Measurements from ENCODE around the gene TCTA.

Gene TCTA

GRCh38 chr3:49410846-49411534 is 1.2 kb upstream of the TCTA start:
- DNase-seq (ENCODE audit: low read depth): no peak

GRCh38 chr3:49411535-49411967 is 672 bp upstream of the TCTA start:
- peak; percentile 49 for DNase-seq (ENCODE audit: low read depth)

- DNase-seq (ENCODE audit: low read depth): no peak
Observed at GRCh38 chr3:49412632-49413337, 562 bp downstream of the TCTA start.

DNA sequence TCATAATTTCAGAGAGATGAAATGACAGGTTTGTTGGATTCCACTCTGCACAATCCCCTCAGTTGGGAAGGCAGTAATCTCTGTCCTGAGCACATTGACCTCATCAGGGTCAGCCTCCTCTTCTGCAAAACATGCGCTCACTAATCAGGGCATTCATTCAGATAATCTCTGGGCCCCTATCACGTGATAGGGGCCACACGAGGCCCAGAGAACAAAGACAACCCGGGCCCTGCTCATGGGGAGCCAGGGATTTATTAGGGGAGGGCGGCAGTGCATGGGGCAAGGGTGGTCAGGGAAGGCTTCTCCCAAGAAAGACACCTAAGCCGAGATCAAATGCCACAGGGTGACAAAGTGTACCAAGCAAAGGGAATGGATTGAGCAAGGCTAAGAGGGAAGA is 1.1 kb downstream of the TCTA start:
- no peak for DNase-seq (ENCODE audit: low read depth)

- no peak for DNase-seq (ENCODE audit: low read depth)
Observed at GRCh38 chr3:49414753-49415152, 2.5 kb downstream of the TCTA start.

- DNase-seq (ENCODE audit: low read depth): peak; percentile 71
Observed at GRCh38 chr3:49415931-49416601, 3.8 kb downstream of the TCTA start.

DNA sequence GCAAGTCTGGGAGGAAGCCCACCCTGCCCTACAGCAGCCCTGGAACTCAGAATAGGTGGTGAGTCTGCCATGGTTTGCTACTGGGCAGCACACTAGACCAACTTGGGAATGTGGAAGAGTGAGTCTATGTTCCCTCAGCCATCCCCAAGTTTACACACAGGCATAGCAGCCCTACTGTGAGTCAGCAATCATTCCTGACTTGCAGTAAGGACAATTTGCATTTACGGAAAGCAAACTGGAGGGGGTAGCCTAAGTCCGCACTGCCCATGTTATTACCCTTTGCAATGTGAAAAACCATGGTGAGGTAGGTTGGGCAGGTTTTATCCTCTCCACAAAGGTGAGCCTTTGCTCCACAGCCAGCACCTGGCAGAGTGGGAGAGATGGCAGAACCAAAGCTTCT is 4.6 kb downstream of the TCTA start:
- no peak for DNase-seq (ENCODE audit: low read depth)

GRCh38 chr3:49417516-49418120 is 5.4 kb downstream of the TCTA start:
- no peak for DNase-seq (ENCODE audit: low read depth)

DNA sequence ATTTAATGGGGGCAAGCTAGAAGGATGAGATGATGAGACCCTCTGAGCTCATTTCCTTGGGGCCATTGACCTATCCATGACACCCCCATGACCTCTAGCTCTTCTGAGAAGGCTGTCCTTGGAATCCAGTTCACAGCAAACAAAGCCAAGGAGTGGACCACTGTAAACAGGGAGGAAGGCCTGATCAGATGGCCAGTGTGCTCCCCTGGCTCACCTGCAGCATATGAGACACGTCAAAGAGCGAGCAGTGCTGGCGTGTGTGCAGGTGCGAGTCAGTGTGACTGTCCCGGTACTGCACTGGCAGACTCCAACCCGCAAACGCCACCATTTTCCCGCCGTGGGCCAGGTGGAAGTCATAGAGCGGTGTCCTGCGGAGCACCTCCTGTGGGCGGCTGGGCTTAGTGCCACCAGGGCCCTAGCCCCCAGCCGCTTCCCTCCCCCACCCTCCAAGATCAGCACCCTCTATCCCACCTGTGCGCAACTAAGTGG is 9.7 kb downstream of the TCTA start:
- DNase-seq (ENCODE audit: low read depth): no peak

DNA sequence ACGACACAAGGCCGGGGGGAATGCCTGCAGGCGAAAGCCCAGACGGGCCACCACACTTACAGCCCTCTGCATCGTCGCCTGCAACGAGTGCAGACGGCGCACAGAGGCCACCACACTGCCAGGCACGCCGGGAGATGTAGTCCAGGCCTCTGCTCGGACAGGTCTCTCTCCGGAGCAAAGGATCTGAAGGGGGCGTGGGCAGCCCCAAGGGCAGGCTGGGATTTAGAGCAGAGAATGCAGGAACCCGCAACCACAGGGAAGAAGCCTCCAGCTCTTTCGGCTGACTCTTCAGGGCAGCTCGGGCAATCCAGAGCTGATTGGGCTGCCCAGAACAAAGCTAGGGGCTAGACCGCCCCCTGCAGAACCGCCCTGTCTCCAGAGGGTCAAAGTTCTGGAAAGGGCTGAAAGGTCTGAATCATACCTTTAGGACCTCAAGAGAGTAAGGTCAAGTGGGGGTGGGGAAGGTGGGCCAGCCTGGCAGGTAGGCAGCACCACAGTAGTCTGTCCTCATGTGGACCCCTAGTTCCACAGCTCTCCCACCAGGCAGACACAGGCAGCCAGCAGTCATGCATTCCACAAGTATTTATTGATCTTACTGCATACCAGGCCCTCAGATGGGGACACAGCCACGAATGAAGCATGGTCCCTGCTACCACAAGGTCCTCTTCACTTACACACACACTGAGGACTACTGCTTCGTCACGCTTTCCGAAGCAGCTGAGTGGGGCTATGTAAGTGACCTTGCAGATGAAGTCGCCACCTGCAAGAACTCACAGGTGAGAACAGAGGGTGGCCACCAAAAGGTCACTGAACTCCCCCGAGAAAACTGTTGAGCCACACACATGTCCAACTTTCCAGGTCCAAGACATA is 10.4 kb downstream of the TCTA start, which contains the start of gene AMT:
Gene AMT (minus strand): TSS at position 95 of the 870 bp plus-strand sequence. CDS start 23 bp downstream, at position 72.
- no peak for DNase-seq (ENCODE audit: low read depth)

- no peak for DNase-seq (ENCODE audit: low read depth)
Observed at GRCh38 chr3:49424816-49425215, 12.6 kb downstream of the TCTA start.

DNA sequence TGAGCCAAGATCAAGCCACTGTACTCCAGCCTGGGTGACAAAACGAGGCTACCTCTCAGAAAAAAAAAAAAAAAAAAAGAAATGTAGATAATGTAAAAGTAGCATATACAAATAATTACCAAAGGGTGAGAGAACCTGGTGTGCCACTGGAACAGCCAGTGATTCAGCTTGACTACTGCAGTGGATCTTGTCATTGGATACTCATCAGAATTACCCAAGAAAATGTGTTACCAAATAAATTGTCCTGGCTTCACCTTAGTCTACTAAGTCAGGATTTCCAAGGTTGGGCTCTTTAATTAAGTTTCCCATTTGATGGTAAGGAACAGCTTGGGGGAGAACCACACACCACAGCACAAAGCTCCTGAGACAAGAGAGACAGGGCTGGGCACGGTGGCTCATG is 15.4 kb downstream of the TCTA start:
- no peak for DNase-seq (ENCODE audit: low read depth)

GRCh38 chr3:49428752-49429080 is 16.5 kb downstream of the TCTA start:
- no peak for DNase-seq (ENCODE audit: low read depth)

DNA sequence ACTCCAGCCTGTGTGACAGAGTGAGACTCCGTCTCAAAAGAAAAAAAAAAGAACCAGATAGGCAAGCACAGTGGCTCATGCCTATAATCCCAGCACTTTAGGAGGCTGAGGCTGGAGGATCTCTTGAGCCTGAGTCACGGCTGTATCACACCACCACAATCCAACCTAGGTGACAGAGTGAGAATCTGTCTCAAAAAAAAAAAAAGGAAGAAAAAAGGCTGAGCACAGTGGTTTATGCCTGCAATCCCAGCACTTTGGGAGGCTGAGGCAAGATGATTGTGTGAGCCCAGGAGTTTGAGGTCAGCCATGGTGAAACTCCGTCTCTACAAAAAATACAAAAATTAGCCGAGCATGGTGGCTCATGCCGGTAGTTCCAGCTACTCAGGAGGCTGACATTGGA is 22.5 kb downstream of the TCTA start:
- DNase-seq (ENCODE audit: low read depth): no peak

DNA sequence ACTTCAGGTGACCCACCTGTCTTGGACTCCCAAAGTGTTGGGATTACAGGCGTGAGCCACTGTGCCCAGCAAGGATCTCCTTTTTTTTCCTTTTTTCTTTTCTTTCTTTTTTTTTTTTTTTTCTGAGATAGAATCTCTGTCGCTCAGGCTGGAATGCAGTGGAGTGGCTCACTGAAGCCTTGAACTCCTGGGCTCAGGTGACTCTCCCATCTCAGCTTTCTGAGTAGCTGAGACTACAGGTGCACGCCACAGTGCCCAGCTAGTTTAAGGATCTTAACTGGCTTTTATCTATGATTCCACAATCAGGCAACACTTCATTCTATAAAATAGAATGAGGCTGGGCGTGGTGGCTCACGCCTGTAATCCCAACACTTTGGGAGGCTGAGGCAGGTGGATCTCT is 33.2 kb downstream of the TCTA start:
- DNase-seq (ENCODE audit: low read depth): no peak

DNA sequence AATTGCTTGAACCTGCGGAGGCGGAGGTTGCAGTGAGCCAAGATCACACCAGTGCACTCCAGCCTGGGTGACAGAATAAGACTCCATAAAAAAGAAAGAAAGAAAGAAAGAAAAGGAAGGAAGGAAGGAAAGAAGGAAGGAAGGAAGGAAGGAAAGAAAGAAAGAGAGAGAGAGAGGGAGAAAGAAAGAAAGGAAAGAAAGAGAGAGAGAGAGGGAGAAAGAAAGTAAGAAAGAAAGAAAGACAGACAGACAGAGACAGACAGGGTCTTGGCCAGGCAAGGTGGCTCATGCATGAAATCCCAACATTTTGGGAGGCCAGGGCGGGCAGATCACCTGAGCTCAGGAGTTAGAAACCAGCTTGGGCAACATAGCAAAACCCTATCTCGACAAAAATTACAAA is 41.4 kb downstream of the TCTA start:
- DNase-seq (ENCODE audit: low read depth): no peak

GRCh38 chr3:49454458-49454857 is 42.2 kb downstream of the TCTA start:
- DNase-seq (ENCODE audit: low read depth): no peak

DNA sequence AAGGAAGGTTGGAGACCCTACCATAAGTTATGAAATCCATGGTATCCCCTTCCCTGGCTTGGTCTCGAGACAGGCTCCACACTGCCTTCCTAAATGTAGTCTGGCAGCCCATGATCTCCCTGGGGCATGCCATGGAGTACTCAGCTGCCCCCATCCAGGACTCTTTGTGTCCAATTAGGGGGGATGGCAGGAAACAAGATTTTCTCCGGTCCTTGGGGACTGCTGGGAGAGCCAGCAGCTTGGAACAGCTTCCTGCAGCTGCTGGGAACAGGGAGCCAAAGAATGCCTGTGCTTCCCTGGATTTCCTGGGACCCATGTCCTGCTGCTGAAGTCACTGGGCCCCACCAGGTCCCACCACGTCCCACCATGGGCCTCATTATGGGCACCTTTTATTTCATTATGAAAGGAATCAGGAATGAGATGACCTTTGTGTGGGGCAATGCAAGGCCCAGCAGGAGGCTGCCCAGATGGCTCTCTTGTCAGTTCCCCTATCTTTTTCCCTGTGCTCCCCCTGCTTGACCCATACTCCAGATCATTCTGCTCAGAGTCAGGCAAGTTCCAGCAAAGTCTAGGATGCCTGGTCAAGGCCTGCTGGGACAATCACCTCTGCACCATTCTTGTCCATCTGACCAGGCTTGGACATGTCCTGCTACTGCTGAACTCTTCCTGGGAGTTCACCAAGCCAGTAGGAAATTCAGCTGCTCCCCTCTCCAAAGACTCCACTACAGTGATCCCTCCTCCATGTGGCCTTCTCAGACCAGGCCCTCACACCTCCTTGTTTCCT is 42.9 kb downstream of the TCTA start:
- DNase-seq (ENCODE audit: low read depth): no peak

GRCh38 chr3:49456466-49456865 is 44.2 kb downstream of the TCTA start:
- no peak for DNase-seq (ENCODE audit: low read depth)

GRCh38 chr3:49460188-49460890 is 48.1 kb downstream of the TCTA start:
- DNase-seq (ENCODE audit: low read depth): no peak
